ENCODE results near the gene EDNRA. TPM values are rescaled to one million over a fixed set of nuclear protein-coding genes. Genes with fewer than 3 reads are reported as not detected.

EDNRA gene
- total and polyA plus RNA-seq, 2 of the 8 experiments (the other 6 are each of a cell fraction or from before 2014, with no cell fraction given) = 1.7 to 3.3 TPM

DNA sequence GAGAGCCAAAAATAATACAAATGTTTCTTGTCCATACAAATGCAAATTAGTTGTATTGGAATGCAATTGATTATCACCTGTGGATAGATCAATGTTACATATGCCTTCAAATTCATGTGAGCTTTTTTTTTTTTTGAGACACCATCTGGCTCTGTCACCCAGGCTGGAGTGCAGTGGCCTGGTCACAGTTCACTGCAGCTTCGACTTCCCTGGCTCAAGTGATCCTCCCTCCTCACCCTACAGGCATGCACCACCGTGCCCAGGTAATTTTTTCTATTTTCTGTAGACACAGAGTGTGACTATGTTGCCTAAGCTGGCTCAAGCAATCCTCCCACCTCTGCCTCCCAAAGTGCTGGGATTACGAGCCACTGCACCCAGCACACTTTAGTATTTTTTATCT lies 97.7 kb downstream of the EDNRA start (continued):
- TF ChIP-seq, protein P1, sequence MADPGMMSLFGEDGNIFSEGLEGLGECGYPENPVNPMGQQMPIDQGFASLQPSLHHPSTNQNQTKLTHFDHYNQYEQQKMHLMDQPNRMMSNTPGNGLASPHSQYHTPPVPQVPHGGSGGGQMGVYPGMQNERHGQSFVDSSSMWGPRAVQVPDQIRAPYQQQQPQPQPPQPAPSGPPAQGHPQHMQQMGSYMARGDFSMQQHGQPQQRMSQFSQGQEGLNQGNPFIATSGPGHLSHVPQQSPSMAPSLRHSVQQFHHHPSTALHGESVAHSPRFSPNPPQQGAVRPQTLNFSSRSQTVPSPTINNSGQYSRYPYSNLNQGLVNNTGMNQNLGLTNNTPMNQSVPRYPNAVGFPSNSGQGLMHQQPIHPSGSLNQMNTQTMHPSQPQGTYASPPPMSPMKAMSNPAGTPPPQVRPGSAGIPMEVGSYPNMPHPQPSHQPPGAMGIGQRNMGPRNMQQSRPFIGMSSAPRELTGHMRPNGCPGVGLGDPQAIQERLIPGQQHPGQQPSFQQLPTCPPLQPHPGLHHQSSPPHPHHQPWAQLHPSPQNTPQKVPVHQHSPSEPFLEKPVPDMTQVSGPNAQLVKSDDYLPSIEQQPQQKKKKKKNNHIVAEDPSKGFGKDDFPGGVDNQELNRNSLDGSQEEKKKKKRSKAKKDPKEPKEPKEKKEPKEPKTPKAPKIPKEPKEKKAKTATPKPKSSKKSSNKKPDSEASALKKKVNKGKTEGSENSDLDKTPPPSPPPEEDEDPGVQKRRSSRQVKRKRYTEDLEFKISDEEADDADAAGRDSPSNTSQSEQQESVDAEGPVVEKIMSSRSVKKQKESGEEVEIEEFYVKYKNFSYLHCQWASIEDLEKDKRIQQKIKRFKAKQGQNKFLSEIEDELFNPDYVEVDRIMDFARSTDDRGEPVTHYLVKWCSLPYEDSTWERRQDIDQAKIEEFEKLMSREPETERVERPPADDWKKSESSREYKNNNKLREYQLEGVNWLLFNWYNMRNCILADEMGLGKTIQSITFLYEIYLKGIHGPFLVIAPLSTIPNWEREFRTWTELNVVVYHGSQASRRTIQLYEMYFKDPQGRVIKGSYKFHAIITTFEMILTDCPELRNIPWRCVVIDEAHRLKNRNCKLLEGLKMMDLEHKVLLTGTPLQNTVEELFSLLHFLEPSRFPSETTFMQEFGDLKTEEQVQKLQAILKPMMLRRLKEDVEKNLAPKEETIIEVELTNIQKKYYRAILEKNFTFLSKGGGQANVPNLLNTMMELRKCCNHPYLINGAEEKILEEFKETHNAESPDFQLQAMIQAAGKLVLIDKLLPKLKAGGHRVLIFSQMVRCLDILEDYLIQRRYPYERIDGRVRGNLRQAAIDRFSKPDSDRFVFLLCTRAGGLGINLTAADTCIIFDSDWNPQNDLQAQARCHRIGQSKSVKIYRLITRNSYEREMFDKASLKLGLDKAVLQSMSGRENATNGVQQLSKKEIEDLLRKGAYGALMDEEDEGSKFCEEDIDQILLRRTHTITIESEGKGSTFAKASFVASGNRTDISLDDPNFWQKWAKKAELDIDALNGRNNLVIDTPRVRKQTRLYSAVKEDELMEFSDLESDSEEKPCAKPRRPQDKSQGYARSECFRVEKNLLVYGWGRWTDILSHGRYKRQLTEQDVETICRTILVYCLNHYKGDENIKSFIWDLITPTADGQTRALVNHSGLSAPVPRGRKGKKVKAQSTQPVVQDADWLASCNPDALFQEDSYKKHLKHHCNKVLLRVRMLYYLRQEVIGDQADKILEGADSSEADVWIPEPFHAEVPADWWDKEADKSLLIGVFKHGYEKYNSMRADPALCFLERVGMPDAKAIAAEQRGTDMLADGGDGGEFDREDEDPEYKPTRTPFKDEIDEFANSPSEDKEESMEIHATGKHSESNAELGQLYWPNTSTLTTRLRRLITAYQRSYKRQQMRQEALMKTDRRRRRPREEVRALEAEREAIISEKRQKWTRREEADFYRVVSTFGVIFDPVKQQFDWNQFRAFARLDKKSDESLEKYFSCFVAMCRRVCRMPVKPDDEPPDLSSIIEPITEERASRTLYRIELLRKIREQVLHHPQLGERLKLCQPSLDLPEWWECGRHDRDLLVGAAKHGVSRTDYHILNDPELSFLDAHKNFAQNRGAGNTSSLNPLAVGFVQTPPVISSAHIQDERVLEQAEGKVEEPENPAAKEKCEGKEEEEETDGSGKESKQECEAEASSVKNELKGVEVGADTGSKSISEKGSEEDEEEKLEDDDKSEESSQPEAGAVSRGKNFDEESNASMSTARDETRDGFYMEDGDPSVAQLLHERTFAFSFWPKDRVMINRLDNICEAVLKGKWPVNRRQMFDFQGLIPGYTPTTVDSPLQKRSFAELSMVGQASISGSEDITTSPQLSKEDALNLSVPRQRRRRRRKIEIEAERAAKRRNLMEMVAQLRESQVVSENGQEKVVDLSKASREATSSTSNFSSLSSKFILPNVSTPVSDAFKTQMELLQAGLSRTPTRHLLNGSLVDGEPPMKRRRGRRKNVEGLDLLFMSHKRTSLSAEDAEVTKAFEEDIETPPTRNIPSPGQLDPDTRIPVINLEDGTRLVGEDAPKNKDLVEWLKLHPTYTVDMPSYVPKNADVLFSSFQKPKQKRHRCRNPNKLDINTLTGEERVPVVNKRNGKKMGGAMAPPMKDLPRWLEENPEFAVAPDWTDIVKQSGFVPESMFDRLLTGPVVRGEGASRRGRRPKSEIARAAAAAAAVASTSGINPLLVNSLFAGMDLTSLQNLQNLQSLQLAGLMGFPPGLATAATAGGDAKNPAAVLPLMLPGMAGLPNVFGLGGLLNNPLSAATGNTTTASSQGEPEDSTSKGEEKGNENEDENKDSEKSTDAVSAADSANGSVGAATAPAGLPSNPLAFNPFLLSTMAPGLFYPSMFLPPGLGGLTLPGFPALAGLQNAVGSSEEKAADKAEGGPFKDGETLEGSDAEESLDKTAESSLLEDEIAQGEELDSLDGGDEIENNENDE (IDR thresholded peaks at IDR 0.05; ENCODE audit: insufficient replicate concordance, low read length) = no peak
- TF ChIP-seq SUZ12 (IDR thresholded peaks at IDR 0.05; ENCODE audit: low read length) = no peak
- TF ChIP-seq, protein P2, sequence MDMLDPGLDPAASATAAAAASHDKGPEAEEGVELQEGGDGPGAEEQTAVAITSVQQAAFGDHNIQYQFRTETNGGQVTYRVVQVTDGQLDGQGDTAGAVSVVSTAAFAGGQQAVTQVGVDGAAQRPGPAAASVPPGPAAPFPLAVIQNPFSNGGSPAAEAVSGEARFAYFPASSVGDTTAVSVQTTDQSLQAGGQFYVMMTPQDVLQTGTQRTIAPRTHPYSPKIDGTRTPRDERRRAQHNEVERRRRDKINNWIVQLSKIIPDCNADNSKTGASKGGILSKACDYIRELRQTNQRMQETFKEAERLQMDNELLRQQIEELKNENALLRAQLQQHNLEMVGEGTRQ (IDR thresholded peaks at IDR 0.05; ENCODE audit: low read length) = no peak
- no peak for TF ChIP-seq KDM4A (IDR thresholded peaks at IDR 0.05; ENCODE audit: low read depth, low read length, severe bottlenecking)
- TF ChIP-seq, protein P3, sequence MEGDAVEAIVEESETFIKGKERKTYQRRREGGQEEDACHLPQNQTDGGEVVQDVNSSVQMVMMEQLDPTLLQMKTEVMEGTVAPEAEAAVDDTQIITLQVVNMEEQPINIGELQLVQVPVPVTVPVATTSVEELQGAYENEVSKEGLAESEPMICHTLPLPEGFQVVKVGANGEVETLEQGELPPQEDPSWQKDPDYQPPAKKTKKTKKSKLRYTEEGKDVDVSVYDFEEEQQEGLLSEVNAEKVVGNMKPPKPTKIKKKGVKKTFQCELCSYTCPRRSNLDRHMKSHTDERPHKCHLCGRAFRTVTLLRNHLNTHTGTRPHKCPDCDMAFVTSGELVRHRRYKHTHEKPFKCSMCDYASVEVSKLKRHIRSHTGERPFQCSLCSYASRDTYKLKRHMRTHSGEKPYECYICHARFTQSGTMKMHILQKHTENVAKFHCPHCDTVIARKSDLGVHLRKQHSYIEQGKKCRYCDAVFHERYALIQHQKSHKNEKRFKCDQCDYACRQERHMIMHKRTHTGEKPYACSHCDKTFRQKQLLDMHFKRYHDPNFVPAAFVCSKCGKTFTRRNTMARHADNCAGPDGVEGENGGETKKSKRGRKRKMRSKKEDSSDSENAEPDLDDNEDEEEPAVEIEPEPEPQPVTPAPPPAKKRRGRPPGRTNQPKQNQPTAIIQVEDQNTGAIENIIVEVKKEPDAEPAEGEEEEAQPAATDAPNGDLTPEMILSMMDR (IDR thresholded peaks at IDR 0.05; ENCODE audit: control extremely low read depth in 1 of 3, insufficient read depth in 1 of 3, low read depth in 1 of 3, low read length in 3 of 3) = no peak
- no peak for TF ChIP-seq JUND (IDR thresholded peaks at IDR 0.05; ENCODE audit: low read length)
- no peak for TF ChIP-seq SAP30 (IDR thresholded peaks at IDR 0.05; ENCODE audit: insufficient read depth, insufficient replicate concordance, low read length)
- no peak for TF ChIP-seq POLR2A (IDR thresholded peaks at IDR 0.05; ENCODE audit: control extremely low read depth in 1 of 2, low read depth in 2 of 2, low read length in 2 of 2)

All from H1 (cell line).